HG02973 (cell line): ENCODE measurements around the gene C10orf105.

Source experiments
- ATAC-seq: cut with Tn5 transposase; IDR thresholded peaks from one replicate; pipeline ENCODE4 v1.9.1; 2021; ENCODE audit warnings: moderate library complexity; ENCODE audit not compliant: unreplicated experiment

Gene C10orf105

GRCh38 chr10:71683301-71683700 lies 36.3 kb downstream of the C10orf105 start:
- no peak for ATAC-seq

- ATAC-seq = no peak
Observed at GRCh38 chr10:71681977-71682376, 37.6 kb downstream of the C10orf105 start.

- no peak for ATAC-seq
Observed at GRCh38 chr10:71679425-71679824, 40.2 kb downstream of the C10orf105 start.

- no peak for ATAC-seq
Observed at GRCh38 chr10:71678057-71678805, 41.3 kb downstream of the C10orf105 start.

GRCh38 chr10:71677261-71677660 lies 42.3 kb downstream of the C10orf105 start:
- ATAC-seq = no peak

- ATAC-seq = no peak
Observed at GRCh38 chr10:71675295-71675970, 44.1 kb downstream of the C10orf105 start.

- ATAC-seq = no peak
Observed at GRCh38 chr10:71671994-71672946, 47.3 kb downstream of the C10orf105 start.

- ATAC-seq = no peak
Observed at GRCh38 chr10:71667387-71667752, 52.2 kb downstream of the C10orf105 start.

GRCh38 chr10:71666639-71667386 lies 52.8 kb downstream of the C10orf105 start:
- no peak for ATAC-seq

GRCh38 chr10:71665456-71665855 lies 54.1 kb downstream of the C10orf105 start:
- no peak for ATAC-seq

GRCh38 chr10:71664585-71664984 lies 55.0 kb downstream of the C10orf105 start:
- no peak for ATAC-seq

- ATAC-seq = no peak
Observed at GRCh38 chr10:71663311-71663710, 56.3 kb downstream of the C10orf105 start.

- ATAC-seq = no peak
Observed at GRCh38 chr10:71661779-71662336, 57.7 kb downstream of the C10orf105 start.
